Colon (tissue), 2 donors: ENCODE results near the gene BTBD2.
"Not testable (repeated sequence)": the region's sequence is repeated elsewhere in the genome, so short reads cannot be mapped to it uniquely, and the experiment has no call there.

Experiments
- FAIRE-seq: peaks from 2 replicates; lab custom pipeline; 2012; peaks lifted over from hg19 to GRCh38; lab: Jason Lieb, UNC
- donor health status: control.
- donor health status: control.

The BTBD2 gene

DNA sequence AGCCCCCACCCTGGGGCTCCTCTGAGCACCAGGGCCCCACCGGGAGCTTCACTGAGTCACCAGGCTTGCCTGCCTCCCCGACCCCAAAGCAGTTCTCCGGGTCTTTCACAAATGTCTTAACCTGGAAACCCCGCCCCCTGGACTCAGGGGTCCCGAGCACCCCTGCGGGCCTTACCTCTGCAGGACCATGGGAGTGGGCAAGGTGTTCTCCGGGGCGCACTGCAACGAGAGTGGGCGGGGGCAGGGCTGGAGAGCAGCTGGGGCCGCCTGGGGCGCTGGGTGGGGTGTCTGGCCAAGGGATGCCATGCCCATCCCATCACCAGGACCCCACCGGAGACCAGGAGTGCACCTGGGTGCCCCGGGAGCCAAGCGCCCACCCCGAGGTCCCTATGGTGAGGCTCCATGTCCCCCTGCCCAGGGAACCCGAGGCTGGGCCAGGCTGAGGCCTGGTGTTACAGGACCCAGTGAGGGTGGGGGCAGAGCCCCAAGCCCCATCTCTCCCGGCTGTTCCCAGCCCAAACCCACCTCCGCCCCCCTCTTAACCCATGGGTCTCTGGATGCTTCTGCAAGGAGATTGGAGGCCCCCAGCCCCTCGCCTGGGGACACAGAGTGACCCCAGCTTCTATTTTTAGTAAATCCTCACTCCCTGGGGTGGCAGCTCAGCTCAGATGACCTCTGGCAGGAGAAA is 24.6 kb upstream of the BTBD2 start:
- FAIRE-seq = no peak

- FAIRE-seq = no peak
Observed at GRCh38 chr19:2039089-2039958, 23.8 kb upstream of the BTBD2 start.

- FAIRE-seq = no peak
Observed at GRCh38 chr19:2038284-2039088, 23.0 kb upstream of the BTBD2 start.

- no peak for FAIRE-seq
Observed at GRCh38 chr19:2037651-2038255, 22.2 kb upstream of the BTBD2 start.

DNA sequence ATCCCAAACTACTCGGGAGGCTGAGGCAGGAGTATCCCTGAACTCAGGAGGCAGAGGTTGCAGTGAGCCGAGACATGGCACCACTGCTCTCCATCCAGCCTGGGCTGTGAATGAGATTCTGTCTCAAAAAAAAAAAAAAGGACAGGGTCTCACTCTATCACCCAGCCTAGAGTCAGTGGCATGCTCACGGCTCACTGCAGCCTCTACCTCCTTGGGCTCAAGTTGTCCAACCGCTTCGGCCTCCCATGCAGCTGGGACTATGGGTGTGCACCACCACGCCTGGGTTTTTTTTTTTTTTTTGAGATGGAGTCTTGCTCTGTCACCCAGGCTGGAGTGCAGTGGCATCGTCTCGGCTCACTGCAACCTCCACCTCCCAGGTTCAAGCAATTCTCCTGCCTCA is 20.9 kb upstream of the BTBD2 start:
- FAIRE-seq = no peak

- FAIRE-seq = no peak
Observed at GRCh38 chr19:2035590-2035991, 20.1 kb upstream of the BTBD2 start.

DNA sequence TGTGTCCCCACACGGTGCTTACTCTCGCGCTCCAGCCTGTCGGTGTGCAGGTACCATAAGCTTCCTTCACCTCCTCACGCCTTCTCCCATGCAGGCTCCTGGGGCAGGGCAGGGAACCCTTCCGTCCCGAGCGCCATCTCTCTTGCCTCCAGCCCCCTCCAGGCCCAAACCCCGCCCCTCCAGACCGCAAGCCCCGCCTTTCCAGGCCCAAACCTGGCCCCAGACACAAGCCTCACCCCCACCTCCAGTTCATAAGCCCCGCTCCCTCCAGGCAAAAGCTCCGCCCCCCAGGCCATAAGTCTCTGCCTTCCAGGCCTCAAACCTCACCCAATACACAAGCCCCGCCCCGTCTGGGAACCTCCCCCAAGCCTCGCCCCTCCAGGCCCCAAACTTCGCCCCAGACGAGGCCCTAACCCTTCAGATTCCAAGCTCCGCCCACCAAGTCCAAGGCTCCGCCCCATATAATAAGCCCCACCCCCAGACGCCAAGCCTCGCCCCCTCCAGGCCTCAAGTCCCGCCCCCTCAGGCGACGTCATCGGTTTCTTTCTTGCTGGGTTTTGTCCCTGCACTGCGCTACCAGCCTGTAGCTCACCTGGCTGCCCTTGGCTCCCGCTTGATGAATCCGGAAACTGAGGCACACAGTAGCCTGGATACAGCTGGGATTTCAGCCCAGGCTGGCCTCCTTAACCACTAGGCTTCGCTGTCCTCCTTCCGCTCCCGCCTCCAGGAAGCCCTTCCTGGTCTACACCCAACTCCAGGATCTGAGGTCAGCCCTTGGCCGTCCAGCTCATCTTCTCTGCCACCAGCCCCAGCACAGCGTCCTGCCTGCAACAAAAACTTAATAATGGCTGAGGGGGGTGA is 19.4 kb upstream of the BTBD2 start:
- FAIRE-seq = no peak

- not testable (repeated sequence) for FAIRE-seq
Observed at GRCh38 chr19:2034253-2034652, 18.7 kb upstream of the BTBD2 start.

DNA sequence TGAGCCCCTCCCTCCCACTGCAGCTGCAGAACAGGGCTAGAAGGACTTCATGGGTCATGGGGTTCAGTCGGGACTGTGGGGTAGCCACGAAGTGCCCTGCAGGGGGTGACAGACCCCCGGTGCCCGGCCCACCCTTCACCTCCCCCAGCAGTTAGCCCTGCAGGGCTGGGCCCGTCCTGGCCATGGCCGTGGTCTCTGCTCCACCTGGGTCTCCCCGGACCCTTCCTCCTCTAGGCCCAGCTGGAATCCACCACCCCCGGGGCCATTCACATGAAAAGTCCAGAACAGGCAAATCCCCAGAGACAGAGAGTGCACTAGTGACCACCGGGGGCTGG is 18.3 kb upstream of the BTBD2 start:
- no peak for FAIRE-seq

DNA sequence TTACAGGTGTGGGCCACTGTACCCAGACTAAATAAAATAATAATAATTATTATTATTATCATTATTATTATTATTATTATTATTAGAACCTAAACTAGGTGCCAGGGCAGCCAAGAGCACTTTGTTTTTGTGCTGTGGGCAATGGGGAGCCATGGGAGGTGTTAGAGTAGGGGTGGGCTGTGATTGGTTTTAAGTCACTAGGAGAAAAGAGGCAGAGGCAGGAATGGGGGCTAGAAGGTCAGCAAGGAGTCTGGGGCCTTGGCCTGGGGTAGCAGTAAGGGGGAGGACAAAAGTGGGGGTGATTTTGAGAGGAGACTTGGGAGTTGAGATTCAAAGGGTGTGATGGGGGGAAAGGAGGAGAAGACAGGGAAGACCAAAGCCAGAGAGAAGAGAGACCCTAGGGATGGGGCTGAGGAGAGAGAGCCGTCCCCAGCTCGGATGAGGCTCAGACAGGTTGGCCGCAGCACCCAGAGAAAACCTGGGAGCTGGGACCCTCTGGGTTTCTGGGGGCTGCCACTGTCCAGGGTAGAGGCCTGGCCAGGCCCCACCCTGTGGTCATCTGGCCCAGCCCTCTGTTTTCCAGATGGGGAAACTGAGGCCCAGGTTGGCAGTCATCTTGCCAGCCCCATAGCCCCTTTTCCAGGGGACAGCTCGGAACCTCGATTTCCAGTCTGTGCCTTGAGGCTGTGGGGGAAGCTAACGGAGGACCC is 17.8 kb upstream of the BTBD2 start:
- FAIRE-seq = no peak

- FAIRE-seq = no peak
Observed at GRCh38 chr19:2032296-2032941, 16.9 kb upstream of the BTBD2 start.

- FAIRE-seq = no peak
Observed at GRCh38 chr19:2027361-2027760, 11.8 kb upstream of the BTBD2 start.

GRCh38 chr19:2026770-2027169 is 11.3 kb upstream of the BTBD2 start:
- no peak for FAIRE-seq

DNA sequence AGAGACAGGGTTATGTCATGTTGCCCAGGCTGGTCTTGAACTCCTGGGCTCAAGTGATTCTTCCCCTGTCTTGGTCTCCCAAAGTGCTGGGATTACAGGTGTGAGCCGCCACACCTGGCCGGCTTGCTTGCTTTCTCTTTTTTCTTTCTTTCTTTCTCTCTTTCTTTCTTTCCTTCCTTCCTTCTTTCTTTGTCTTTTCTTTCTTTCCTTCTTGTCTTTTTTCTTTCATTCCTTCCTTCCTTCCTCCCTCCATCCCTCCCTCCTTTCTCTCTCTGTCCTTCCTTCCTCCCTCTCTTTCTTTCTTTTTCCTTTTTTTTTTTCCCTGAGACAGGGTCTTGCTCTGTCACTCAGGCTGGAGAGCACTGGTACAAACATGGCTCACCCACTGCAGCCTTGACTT is 6.8 kb upstream of the BTBD2 start:
- FAIRE-seq = no peak

DNA sequence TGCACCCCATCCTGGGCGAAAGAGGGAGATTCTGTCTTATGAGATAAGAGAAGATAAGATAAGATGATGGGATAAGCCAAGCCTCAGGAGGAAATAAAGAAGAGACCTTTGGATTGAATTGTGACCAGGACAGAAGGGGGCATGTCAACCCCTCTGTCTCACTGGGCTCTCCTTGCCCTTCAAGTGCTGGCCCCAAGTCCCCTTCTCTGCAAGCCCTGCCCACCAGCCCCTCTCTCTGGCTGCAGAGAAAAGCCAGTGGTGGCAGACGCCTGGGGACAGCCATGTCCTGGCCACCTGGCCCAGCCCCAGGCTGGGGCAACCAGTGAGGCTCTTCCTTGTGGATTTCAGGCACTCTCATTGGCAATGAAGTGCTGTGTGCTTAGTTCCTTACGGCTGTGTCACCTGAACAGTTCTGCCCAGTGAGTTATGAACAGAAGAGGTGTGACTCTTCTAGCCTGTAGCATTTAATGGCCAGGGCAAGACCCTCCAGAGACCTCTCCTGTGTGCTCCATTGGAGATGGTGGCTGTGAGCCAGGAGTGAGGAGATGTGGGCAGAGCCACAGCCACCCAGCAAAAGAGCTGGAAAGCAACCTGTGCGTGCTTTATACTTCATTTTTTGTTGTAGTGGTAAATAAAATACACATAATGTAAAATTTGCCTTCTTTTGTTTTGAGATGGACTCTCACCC is 6.1 kb upstream of the BTBD2 start:
- no peak for FAIRE-seq

GRCh38 chr19:2018752-2019151 is 3.2 kb upstream of the BTBD2 start:
- no peak for FAIRE-seq

DNA sequence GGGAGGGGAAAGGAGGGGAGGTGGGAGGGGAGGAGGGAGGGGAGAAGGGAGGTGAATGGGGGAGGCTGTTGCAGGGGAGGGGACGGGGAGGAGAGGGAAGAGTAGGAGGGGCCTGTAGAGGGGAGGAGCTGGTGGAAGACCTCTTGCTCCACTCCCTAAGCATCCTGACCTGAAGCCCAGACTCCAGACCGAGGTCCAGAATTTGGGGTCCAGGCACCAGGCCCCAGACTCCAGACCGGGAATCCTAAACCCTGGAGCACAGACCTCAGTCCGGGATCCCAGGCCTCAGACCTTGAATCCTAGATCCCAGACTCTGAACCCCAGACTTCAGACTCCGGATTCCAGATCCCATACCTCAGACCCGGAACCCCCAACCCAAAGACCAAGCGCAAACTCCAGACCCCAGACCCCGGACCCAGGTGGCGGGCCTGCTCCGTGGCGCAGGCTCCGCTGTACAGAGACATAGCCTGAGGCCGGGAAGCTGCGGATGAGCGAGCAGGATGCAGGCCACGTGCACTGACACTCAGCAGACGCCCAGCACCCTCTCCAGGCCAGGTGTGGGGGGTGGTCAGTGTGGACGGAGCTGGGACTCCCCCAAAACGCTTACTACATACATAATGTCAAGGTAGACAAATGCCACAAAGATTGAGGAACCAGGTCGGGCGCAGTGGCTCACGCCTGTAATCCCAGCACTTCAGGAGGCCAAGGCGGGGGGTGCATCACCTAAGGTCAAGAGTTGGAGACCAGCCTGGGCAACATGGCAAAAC is 710 bp upstream of the BTBD2 start:
- FAIRE-seq = no peak

GRCh38 chr19:2014731-2015607 is 545 bp downstream of the BTBD2 start:
- no peak for FAIRE-seq
